Cortex of kidney (tissue), 1 donor: Measurements from ENCODE around the gene CALB2.
"Not testable (repeated sequence)": the region's sequence is repeated elsewhere in the genome, so short reads cannot be mapped to it uniquely, and the experiment has no call there.

Experiments used
- DNase-seq: peaks from one replicate; lab custom pipeline; 2025; lab: John Stamatoyannopoulos, UW

Gene CALB2, protein sequence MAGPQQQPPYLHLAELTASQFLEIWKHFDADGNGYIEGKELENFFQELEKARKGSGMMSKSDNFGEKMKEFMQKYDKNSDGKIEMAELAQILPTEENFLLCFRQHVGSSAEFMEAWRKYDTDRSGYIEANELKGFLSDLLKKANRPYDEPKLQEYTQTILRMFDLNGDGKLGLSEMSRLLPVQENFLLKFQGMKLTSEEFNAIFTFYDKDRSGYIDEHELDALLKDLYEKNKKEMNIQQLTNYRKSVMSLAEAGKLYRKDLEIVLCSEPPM

DNA sequence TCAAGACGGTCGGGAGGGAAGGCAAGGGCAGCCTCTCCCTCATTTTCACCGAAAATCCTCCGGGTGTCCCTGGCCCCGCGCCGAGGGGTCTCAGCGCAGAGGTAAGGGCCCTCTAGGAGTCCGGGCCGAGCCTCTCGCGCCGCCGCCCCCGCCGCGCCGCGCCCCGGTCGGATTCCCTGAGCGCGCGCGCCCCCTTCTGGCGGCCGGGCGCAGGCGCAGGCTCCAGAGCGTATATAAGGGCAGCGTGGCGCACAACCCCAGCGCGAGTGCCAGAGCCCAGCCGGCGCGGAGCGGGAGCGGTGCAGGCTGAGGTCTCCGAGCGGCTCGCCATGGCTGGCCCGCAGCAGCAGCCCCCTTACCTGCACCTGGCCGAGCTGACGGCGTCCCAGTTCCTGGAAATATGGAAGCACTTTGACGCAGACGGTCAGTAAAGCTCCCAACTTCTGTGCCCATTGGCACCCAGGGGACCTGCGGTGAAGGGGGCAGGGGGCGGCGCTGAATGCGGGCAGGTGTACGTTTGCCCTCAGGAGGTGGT lies at the start of gene CALB2:
Gene CALB2, plus strand, starts transcription at position 260 of the 535 bp plus-strand sequence. Its CDS starts 70 bp downstream, at position 330.
- no peak for DNase-seq

DNA sequence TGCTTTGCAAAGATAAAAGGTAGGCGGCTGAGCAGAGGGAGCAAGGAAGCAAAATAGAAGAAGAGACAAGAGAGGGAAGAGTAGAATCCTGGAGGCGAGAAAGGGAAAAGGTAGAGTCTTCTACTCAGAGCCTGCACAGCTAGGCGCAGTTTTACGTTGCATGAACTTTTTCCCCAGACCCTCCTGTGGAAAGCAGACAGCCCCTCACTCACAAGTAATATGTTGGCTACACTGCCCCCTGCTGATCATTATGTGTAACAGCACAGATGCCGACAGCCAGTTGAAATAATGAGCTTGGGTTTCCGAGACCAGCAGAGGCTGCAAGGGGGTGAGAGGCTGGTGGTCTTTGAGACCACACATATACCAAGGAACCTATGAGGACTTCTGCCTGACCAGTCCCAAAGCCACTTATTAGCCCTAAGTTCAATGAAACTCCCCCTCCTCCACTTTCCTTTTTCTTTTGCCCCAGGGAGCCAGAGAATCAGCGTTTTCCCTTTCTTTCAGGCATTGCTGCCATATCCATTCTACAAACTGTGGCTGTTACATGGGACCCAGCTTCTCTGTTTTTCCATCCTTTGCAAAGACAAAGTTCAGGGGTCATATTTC lies 46.9 kb upstream of the CALB2 start:
- no peak for DNase-seq

DNA sequence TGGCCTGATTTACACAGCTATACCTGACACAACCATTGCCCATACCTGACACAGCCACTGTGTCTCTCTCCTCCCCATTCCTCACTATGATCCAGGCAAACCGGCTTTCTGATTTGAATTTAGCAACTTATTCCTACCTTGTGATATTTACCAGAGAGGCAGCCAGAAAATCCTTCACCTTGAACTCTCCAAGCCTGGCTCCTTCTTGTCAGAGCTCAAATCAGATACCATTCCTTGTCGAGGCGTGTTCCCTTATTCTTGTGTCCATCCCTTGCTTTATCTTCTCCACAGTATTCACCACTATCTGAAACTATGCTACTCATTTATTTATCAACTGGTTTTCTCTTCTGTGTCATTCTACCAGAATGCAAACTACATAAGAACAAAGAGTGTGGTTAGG lies 44.9 kb upstream of the CALB2 start:
- not testable (repeated sequence) for DNase-seq

DNA sequence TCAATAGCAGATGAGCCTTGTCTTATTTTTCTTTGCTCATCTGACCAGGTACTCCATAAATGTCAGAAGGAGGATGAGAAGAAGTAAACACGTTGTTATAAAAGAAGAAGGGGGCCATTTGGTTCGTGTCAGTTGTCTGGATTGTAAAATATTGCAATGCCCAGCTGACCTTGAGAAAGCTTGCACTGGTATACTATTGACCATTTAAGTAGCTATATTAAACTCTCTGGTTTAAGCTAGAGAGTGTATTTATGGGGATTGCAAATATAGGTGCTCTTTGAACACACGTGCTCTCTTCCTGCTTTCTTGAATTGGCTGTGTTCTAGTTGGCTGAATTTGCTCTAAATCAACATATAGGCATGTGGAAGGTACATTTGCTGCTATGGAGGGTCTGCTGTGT lies 43.3 kb upstream of the CALB2 start:
- DNase-seq = no peak

DNA sequence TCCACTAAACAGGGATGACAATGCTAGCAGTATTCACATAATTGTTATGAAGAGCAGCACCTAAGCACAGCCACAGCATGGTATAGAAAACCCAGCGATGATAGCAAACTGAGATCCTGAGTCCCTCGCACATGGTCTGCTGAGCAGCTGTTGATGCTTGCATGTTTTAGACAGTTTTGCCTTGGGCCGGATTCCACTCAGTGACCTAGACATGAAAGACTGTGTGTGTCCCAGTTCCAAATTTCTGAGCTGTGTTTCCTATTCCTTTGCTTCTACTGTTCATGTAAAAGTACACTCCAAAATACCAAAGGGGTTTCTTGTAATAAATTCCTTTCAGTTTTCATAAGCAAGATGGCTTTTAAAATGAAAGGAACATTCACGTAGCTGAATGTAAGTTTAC lies 38.5 kb upstream of the CALB2 start:
- no peak for DNase-seq

DNA sequence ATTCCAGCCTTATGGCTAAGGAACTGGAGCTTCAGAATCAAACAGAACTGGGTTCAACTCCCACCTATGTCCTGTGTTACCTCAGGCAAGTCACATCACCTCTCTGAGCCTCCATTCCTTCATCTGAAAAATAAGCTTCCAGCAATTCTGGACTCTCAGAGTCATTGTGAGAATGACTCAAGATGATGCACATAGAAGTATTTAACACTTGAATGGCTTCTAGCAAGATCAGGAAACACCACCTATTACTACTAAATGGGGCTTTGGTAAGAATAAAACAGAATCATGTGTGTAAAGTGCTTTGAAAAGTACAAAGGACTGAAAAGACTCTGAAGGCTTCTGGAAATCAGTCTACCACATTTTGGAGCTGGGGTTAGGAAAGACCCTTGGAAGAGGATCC lies 30.8 kb upstream of the CALB2 start:
- DNase-seq = no peak

DNA sequence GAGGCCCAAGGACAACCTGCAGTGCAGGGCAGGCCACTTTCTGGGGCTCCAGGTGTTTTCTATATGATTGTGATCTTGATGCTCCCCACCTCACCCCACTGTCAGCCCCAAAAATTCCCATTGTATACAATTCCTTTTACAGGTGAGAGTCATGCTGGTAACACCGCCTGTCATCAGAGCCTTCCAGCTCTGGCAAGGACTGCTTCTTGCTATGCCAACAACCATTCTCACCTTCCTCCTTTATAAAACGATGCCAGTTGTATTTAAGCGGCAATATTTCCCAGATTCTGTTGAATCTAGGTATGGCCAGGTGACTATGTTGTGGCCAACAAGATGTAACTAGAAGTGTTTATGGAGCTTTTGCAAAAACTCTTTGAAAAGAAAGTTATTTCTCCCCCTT lies 30.4 kb upstream of the CALB2 start:
- no peak for DNase-seq

DNA sequence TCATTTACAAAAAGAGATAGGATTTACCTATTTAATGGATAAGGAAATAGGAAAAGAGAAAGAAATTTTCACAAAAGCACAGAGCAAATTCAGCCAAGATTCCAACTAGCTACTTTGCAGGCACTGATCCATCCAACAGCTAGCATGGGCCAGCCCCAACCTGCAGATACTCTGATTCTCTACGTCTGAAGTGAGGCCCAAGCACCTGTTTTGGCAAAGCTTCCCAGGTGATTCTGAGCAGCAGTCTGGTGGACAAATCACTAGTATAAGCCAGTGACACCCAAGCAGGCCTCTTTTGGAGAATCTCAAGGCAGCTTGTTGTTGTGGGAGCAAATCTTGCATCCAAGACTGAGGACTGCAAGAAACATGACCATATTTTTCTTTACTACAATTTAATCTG lies 20.9 kb upstream of the CALB2 start:
- DNase-seq = no peak

DNA sequence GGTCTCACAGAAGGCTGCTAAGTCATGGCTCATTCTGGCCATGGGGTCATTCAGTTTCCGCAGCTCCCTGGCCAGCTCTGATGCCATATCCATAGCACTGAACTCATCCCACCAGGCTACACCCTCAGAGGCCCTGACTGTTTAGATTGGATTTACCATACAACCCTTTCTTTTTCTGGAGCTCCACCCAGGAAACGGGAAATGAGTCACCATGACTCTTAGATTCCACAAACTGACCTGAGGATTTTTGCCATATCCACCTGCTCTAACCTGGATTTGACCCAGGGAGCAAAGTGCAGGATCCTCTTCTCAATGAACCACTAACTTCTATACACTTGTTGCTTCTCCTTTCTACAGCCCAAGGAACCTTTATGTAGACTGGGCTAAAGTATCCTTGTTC lies 20.3 kb upstream of the CALB2 start:
- DNase-seq = no peak

DNA sequence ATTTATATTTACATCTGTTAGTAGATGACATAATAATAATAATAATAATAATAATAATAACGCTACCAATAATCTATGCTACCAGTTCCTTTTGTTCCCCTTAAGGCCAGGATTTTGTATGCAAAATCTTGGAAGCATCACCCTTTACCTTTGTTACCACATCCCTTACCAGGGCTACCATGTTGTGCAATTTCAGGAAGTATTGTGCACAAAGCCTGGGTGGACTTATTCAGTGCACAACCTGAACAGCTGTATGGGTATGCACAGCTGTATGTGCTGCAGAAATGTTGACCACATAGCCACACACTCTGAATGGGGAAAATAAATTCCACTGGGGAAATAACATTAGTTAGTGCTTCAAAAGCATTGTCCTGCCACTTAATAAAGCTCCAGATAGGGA lies 19.9 kb upstream of the CALB2 start:
- no peak for DNase-seq

DNA sequence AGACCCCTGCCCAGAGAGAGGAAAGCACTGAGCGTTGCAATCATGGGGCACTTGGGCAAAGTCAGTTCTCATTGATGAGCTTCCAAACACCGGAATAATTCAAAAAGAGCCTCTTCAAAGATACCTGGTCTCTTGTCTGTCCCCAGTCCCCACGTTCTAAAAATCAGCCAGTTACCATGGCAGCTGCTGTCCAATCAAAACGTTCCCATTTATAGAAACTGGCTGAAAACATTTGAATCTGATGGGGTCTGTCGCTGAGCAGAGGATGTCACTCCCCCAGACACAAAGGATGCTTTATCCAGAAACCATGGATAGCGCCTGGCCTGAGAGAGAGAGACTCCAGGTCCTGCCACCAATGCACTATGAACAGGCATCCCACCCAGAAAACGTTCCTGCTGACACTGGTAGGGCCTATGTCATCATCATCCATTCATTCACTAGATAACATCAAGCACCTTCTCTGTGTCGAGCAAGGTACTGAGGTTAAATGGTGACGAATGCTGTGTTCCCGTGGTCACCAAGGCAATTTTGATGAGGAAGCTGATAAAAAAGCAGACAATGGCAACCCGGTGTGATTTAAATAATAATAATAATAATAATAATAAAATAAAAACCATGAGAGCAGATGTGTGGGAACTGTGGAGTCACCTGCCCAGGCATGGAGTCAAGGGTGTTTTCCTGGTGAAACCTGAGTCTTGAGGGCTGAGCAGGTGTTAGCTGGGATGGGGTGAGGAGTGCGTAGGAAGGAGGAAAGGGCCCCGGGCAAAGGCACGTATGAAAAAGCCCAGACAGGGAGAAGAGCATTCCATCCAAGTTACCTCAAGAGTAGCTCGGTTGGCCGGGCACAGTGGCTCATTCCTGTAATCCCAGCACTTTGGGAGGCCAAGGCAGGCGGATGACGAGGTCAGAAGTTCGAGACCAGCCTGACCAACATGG lies 19.0 kb upstream of the CALB2 start:
- no peak for DNase-seq

DNA sequence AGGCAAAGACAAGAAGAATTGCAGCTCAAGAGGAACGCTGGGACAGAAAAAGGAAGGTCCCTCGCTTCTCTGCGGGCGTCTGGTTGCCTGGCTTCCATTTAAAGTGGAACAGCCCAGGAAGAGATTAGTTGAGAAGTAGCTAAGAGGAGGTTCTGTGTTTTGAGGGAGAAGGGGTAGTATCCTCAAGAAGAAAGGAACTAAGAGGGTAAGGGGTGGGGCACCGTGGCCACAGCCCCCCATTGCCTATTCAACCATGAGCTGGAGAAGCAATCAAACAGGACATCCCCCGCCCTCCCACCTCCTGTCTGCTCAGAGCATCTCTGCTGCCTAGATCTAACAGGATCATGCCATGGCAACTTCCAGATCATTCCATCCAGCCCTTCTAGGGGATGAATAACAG lies 18.1 kb upstream of the CALB2 start:
- DNase-seq = no peak

DNA sequence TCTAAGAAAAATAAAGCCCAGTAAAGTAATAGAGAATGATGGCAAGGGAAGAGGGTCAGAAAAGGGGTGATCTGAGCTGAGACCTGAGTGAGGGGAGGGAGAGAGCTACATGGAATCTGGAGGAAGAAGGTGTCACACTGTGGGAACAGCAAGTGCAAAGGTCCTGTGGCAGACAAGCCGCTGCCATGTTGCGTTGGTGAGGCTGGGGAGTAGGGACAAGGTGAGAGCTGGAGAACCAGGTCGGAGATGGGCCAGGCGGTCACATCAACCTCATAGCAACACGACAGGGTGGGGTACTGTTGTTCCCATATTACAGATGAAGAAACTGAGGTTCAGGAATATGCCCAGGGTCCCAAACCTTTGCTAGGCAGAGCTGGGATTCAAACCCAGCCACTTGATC lies 16.6 kb upstream of the CALB2 start:
- DNase-seq = no peak

DNA sequence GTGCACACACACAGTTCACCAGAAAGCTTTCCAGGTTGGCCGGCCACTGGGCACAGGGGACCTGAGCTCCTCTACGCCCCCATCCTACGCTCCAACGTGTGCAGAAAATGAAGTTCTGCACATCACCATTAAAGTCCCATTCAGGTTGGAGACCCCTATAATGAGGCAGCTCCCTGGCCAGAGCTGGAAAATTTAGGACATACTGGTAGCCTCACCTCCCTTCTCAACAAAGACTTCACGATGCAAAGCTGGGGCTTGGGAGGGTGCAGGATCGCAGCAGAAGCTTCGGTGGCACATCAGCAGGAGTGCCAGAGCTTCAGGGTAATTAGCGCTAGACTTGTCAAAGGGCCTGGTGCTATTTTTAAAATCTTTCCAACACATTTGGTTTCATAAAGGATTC lies 15.4 kb upstream of the CALB2 start:
- DNase-seq = no peak

DNA sequence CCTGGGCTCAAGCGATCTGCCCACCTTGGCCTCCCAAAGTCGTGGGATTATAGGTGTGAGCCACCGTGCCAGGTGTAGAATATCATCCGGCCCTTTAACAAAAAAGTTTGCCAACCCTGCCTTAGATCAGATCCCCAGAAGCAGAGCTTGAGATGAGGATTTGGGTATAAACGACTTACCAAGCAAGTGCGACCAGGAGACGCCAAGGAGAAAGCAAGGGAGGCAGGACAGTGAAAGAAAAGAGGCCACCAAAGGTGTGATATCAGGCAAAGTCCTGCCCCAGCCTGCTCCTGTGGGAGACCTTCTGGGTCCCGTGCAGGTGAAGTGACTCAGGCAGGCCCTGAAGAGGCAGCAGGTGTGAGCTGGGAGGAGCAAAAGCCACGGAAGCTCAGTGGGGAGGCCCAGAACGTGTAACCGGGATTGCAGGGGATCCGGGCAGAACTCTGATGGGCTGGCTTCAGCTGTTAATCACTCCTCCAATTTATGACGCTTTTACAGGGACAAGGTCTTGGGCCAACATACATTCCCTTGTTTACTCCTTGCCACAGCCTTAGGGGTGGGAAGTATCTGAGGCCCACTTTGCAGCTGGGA lies 14.1 kb upstream of the CALB2 start:
- DNase-seq = no peak

DNA sequence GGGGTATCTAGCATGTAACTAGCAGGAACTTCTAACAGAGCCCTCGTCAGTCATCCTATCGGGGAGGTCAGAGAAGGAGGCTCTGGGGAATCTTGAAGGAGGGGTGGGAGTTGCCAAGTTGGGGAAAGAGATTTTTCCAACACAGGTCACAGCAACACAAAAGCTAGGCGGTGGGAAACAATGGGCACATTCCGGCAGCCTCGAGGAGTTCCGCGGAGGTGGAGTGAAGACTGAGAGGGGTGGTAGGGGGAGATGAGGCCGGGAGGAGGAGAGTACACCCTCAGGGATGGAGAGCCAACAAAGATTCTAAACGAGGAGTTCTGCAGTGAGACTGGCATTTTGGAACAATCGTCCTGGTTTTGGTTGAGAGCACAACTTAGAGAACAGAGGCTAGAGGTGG lies 13.5 kb upstream of the CALB2 start:
- no peak for DNase-seq

DNA sequence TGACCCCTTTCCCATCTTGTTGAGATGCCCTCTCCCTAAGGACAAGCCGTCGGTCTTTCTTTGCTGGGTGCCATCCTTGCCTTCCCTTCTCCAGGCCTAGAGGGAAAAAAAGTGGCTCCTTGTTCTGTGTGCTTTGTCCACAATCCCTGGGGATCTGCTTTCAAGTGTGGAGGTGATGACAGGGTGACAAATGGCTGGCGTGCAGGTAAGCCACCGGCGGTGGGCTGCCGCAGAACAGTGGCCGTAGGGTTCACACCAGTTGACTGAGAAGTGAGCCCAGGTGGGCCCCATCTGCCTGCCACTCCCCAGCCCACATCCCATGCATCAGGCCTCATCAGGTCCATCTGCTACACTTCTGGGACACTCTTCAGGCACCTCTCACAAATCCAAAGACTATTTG lies 11.4 kb upstream of the CALB2 start:
- DNase-seq = no peak

DNA sequence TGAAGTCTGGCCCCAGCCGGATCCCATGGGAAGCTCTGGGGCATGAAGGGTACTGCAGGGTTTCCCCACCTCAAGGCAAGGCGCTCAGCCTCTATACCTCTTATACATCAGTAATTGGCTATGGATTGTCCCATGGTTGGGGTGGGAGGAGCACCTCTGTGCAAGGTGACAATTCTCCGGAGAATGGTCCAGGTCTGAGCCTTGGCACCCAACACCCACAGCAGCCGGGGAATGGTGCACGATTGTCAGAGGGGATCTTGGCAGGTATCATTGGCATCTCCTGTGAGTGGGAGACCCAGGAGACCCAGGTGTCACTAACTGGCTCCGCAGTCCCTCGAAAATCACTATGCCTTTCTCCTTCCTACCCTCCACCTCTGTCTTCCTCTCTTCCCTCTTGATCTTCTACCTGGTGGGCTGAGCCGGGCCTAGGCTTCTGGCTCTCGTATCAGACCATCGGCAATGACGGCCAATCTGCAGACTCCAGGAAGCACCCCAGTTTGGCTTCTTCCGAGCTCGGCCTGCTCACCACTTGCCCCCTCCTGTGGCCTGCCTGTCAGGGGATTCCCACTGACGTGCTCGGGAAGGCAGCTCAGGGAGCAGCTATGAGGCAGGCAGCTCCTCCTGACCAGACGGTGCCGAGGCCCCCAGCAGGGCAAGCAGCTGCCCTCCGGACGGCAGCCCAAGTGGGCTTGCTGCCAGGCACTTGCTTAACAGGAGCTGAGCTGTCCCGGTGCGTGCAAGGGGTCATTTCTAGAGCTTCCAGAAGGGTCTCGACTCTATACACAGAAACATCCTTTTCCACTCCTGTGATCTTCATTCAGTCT lies 10.0 kb upstream of the CALB2 start:
- DNase-seq = no peak

DNA sequence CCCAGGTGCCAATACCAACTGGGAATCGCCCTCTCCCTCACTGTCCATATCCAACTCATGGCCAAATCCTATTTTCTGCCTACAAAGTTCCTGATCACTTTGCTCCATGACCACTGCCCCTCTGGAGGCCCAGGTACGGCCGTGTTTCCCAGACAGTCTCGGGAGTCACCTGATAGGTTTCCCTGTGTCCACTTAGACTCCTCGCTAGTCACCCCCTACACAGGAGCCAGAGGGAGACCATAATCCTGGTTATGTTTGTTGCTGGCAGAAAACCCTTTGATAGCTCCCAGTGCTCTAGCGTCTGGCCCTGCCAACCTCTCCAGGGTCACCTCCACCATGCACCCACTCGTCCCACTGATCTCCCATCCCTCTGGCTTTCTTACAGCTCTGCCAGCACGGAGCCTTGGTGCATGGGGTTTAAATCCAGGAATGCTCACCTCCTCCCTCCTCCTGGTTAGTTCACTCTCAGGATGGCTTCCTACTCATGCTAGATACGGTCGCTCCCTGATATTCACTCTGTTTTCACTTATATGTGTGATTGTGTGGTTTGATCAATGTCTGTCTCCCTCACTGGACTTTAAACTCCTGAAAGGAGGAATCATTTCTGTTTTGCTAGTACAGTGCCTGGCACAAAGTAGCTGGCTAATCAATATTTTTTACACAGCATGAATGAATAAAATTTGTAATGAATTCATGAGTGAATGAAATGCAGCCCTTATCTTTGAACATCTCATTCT lies 7.5 kb upstream of the CALB2 start:
- DNase-seq = no peak

DNA sequence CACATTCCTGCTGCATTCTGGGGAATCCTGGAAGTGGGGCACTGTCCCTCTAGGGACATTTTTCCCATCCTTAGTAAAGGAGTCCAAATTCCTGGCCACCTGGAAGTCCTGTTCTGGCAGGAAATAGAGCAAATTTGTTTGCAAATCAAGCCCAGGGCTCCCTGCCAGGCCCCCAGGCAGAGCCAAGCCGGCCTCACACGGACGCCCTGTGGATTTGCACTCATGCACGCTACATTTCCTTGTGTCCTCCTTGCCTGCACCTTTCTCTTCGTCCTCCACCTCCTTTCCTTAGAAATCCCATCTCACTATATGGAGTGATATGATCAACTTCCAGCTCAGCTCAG lies 7.0 kb upstream of the CALB2 start:
- no peak for DNase-seq

DNA sequence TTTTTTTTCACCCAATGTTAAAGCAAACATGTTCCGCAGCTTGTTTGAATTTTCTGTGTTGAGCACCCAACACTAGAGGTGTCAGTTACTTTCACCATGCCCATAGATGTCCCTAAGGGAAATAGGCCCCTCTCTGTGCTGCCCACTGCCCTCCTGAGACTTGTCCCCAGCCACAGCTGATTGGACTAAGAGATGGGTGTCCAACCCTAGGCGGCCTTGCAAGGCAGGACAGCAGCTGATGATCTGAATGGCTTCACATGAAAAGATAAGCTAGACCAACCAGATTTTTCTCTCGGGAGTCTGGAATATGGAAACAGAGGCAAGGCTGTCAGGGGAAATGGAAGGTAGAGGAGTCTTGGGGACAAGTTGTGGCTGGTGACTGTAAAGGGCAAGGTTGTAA lies 6.1 kb upstream of the CALB2 start:
- DNase-seq = no peak
